GM12801 (cell line): ENCODE results near the gene C6orf141.

Experiments used
- TF ChIP-seq, protein P1 (sequence below): IDR thresholded peaks from one replicate; pipeline ENCODE4 v1.5.1; 2011; ENCODE audit warnings: control low read depth; ENCODE audit not compliant: insufficient read length; ENCODE audit errors: extremely low read depth

Gene C6orf141

DNA sequence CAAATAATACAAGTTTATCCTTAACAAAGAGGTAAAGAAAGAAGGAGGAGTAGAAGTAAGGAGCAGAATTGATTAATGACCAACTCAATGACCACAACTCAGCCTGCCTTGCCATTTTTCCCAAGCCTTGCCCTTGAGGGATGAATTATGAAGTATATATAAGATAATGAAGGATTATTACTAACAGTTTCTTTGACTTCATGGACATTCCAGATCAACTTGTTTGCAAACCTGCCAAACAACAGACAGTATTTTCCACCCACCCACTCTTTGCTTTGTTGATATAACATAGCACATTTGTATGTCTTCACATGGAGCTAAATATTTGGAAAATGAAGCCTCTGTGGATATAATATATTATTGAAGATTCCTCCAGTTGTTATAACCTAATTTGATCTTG, 9.9 kb upstream of the C6orf141 start:
- TF ChIP-seq, protein P1, sequence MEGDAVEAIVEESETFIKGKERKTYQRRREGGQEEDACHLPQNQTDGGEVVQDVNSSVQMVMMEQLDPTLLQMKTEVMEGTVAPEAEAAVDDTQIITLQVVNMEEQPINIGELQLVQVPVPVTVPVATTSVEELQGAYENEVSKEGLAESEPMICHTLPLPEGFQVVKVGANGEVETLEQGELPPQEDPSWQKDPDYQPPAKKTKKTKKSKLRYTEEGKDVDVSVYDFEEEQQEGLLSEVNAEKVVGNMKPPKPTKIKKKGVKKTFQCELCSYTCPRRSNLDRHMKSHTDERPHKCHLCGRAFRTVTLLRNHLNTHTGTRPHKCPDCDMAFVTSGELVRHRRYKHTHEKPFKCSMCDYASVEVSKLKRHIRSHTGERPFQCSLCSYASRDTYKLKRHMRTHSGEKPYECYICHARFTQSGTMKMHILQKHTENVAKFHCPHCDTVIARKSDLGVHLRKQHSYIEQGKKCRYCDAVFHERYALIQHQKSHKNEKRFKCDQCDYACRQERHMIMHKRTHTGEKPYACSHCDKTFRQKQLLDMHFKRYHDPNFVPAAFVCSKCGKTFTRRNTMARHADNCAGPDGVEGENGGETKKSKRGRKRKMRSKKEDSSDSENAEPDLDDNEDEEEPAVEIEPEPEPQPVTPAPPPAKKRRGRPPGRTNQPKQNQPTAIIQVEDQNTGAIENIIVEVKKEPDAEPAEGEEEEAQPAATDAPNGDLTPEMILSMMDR = no peak

DNA sequence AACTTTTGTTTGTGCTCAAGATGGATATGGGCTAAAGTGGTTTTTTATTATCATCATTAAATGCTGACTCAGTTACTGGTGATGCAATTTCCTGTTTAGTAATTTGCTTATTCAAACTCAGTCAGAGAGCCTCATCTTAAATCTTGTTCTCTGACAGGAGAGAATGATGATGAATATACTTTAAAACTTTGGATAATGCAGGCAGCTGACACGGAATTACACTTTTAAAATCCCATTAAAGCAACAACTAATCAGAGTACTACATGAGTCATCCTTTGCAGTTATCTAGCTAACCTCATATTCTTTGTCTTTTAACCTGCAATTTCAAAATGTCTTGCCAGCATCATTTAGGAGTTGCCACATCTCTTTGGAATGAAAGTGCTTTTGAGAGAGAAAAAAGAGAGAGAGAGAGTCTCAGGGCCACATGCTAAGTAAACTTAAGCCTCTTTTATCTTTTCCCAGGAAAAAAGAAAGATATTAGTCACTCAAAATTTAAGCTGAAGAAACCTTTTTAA, 9.2 kb upstream of the C6orf141 start:
- TF ChIP-seq, protein P1 = no peak

DNA sequence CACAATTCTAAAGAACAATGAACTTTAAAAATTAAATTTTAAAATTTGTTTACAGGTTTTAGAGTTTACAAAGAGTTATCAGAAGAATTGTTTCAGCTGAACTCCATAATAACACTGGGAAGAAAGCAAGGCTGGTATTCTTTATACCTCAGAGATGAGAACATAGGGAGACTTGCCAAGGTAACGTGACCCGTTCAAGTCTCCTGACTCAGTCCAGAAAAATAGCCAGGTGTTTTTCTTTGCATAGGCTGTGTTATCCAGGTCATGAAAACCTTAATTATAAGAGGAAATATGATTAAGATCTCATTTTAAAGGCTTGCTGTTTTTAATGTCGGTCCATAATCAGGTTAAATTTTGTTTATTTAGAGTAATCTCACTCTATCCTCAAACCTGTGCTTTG, 8.5 kb upstream of the C6orf141 start:
- TF ChIP-seq, protein P1 = no peak

DNA sequence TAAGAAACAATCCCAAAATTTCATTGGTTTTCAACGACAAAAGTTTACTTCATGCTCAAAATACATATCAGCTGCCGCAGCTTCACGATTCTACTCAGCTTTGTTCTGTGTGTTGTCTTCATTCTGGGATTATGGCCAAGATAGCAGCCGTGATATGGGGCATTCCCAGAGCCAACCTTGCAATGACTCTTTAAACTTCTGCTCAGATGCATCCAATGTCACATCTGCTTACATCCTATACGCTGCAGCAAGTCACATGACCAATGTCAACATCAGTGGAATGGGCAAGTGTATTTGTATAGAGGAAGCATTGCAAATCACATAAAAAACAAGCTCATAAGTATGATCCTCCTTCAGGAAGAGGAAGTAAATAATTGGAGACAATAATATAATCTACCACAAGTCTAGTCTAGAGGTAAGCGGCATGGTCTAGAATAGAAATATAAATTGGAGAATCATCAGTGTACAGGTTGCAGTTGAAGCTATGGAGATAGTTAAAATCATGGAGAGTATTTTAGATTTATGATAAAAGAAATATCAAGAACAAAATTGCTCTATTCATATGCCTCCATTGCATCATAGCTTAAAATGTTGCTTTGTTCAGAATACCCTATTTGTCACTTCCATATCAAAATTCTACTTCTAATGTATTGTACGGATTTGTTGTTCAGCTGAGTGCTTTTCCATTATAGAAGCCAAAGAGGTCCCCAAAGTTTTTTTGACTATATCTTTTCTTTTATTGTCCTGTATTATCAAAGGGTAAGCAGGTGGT, 7.2 kb upstream of the C6orf141 start:
- TF ChIP-seq, protein P1 = no peak

DNA sequence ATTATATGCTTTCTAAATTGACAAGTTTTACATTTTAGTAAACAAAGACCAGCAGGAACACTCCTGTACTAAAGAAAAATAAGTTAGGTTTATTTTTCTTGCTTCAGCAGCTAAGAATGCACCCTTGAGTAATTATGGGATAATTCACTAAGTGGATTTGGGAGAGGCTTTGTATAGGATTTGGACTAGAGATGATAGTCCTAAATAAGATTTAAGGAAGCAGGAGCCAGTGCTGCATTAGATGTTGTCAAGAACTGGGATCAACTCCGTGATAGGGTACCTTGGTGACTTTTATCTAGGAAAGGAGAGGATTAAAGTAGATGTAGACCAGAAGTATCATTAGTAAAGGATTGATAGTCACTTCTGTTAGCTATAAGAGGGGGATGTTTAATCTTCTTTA, 4.1 kb upstream of the C6orf141 start:
- TF ChIP-seq, protein P1 = no peak

DNA sequence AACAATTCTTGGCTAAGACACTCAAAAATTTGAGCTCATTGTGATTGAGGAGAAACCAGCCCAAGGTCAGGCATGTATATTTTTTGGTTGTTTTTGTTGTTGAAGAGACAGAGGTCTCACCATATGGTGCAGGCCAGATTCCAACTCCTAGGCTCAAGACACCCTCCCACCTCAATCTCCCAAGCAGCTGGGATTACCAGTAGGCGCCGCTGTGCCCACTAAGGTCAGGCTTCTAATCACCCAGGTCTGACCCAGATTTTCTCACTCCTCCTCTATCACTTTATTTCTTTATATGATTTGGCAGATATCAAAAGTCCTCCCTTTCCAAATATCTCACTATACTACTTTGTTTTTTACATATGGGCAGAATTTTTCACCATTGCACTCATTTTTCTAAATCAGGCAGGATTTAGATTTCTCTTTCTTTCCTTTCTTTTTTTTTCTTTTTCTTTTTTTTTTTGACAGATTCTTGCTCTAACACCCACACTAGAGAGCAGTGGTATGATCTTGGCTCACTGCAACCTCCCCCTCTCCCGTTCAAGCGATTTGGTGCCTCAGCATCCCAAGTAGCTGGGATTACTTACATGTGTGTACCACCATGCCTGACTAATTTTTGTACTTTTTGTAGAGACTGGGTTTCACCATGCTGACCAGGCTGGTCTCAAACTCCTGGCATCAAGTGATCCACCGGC, 1.7 kb upstream of the C6orf141 start:
- TF ChIP-seq, protein P1 = no peak

DNA sequence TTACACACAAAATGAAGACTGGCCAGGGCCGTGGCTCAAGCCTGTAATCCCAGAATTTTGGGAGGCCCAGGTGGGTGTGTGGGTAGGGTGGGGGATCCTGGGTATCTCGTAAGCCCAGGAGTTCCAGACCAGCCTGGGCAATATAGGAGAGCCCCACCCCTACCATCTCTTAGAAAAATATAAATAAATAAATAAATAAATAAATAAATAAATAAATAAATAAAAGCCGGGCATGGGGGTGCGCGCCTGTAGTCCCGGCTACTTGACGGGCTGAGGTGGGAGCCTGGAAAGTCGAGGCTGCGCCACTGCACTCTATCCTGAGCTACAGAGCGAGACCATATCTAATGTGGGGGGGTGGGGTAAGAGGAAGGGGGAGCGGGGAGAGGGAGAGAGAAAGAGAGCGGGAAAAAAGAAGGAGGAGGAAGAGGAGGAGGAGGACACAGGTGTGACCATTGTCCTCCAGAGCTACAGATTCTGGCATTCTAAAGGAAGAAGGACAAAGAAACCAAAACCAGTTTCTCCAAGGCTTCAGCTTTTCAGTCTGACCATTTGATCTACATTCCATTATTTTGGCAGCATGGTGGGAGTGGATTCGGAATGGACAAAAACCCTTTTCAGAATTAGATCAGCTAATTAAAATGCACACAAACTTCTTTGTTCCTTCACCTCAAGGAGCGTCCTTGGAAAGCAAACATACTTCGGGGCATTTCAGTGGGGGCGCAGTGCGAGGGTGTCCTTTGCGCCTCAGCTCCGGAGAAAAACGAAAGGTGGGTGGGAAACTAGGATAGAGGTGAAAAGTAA, 577 bp upstream of the C6orf141 start:
- TF ChIP-seq, protein P1 = no peak
